Stomach smooth muscle (tissue), 2 donors: ENCODE data around the gene TMEM205.
"Not testable (repeated sequence)": the region's sequence is repeated elsewhere in the genome, so short reads cannot be mapped to it uniquely, and the experiment has no call there.

Source experiments
- H3K27ac ChIP-seq: one replicate; pipeline ENCODE4 v1.7.0; 2013; ENCODE audit warnings: mild to moderate bottlenecking, low read length, inconsistent platforms
- H3K27me3 ChIP-seq, 2 donors: one replicate each; pipeline ENCODE4 v1.7.0; 2013; ENCODE audit warnings: low read length in 2 of 2; ENCODE audit not compliant: insufficient read depth in 2 of 2, control insufficient read depth in 1 of 2
- H3K36me3 ChIP-seq, 2 donors: one replicate each; pipeline ENCODE4 v1.7.0; 2013; ENCODE audit warnings: low read length in 2 of 2; ENCODE audit not compliant: control insufficient read depth in 2 of 2, insufficient read depth in 2 of 2
- H3K4me1 ChIP-seq: one replicate; pipeline ENCODE4 v1.7.0; 2013; ENCODE audit warnings: low read length; ENCODE audit not compliant: control insufficient read depth, insufficient read depth
- H3K4me3 ChIP-seq, 2 donors: one replicate each; pipeline ENCODE4 v1.7.0; 2013; ENCODE audit warnings: low read length in 2 of 2
- H3K9ac ChIP-seq, 2 donors: one replicate each; pipeline ENCODE4 v1.7.0; 2013; ENCODE audit warnings: low read length in 2 of 2, mild to moderate bottlenecking in 1 of 2
- H3K9me3 ChIP-seq, 2 donors: one replicate each; pipeline ENCODE4 v1.7.0; 2013; ENCODE audit warnings: low read length in 2 of 2; ENCODE audit not compliant: control insufficient read depth in 2 of 2
- donor health status: healthy.
- donor health status: Pancreatic carcinoma.

The TMEM205 gene

DNA sequence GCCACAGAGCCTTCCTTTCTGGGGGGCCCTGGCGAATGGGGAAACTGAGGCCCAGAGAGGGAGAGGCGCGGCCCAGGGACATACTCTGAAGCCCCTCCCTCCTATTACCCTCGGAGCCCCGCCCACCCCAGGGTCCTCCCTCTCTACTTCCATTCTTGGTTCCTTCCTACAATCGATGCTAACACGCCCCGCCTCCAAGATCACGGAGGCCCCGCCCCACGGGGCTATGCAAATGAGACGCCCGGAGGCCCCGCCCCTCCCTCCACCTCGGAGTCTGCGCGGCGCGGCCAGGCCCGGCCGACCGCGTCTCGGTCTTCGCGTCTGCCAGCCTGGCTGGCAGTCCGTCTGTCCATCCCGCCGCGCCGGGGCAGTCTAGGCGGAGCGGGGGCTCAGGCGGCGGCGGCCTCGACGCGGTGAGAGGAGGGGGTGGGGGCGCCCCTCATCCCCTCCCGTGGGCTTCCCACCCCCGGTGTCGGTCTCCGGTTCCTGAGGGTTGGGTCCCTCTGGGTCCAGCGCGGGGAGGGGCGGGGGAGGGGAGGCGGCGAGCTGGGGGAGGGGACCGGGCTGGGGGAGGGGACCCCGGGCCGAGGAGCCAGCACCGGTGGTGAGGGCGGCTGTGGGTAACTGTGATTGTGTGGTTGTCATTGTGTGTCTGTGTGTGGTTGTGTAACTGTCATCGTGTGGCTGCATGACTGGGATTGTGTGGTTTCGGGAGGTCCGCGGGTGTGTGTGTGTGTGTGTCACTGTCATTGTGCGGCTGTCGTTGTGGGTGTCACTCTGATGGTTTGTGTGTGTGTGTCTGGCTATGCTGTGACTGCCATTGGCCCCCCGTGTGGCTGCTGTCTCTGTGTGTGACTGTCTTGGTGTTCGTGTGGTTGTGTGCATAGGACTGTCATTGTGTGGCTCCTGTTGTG is 9.3 kb upstream of the TMEM205 start, which contains the start of gene PLPPR2:
Gene PLPPR2 (plus strand): TSS at position 273 of the 914 bp plus-strand sequence. CDS start 2,242 bp downstream, outside the sequence.
- Histone ChIP-seq H3K9me3 (no peaks in the 10 kb centered on the region), H3K9ac (peak within 1 kb of the TSS; percentile 66 to 80), H3K27ac (peak within 1 kb of the TSS; percentile 62), H3K27me3 (no peaks in the 10 kb centered on the region), H3K36me3 (peaks cover 7 to 12% of the 10 kb centered on the region in 2 donors), H3K4me1 (peaks cover 13% of the 10 kb centered on the region), H3K4me3 (peak within 1 kb of the TSS; percentile 81 to 88)

GRCh38 chr19:11354102-11354501 is 8.0 kb upstream of the TMEM205 start:
- not testable (repeated sequence) for H3K9me3 ChIP-seq

DNA sequence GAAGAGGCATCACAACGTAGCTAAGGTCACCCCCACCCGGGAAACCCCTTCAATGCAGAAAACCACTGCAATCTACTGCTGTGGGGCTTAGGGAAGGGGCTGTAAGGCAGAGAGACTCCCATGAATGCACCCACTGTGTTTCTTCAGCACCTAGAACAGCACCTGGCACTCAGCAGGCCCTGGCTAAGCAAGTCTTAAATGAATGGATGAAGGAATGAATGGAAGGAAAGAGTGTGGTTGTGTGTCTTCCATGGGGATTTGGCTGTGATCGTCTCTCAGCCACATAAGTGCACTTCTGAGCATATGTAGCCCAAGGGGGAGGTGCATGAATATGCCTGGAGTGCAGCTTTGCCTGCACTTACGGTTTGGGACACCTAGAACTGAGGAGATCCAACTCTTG is 3.1 kb upstream of the TMEM205 start:
- Histone ChIP-seq H3K9ac (no peak overlapping the region), H3K27me3 (no peaks in the 10 kb centered on the region), H3K36me3 (peaks cover 2% of the 10 kb centered on the region in 2 donors), H3K4me3 (no peak overlapping the region), H3K4me1 (peaks cover 25% of the 10 kb centered on the region), H3K27ac (no peak overlapping the region), H3K9me3 (peaks cover 0 to 7% of the 10 kb centered on the region in 2 donors)

More at GRCh38 chr19:11354102-11354501, 8.0 kb upstream of the TMEM205 start:
- H3K27ac ChIP-seq, H3K36me3 ChIP-seq, H3K4me3 ChIP-seq, H3K9ac ChIP-seq, H3K27me3 ChIP-seq: not testable (repeated sequence)
- H3K4me1 ChIP-seq = peaks cover 13% of the 10 kb centered on the region

GRCh38 chr19:11347546-11348039 is 1.5 kb upstream of the TMEM205 start:
- Histone ChIP-seq H3K27me3 (no peaks in the 10 kb centered on the region), H3K4me1 (peaks cover 30% of the 10 kb centered on the region), H3K4me3 (no peak overlapping the region), H3K9me3 (peaks cover 0 to 7% of the 10 kb centered on the region in 2 donors), H3K9ac (no peak overlapping the region), H3K36me3 (peaks cover 2 to 5% of the 10 kb centered on the region in 2 donors), H3K27ac (no peak overlapping the region)

- Histone ChIP-seq H3K4me3 (peak overlapping the region; percentile 87 to 93), H3K27me3 (no peaks in the 10 kb centered on the region), H3K9me3 (peaks cover 0 to 7% of the 10 kb centered on the region in 2 donors), H3K4me1 (peaks cover 30% of the 10 kb centered on the region), H3K9ac (peak overlapping the region; percentile 91 to 93), H3K36me3 (peaks cover 2 to 12% of the 10 kb centered on the region in 2 donors), H3K27ac (peak overlapping the region; percentile 87)
Measured at GRCh38 chr19:11345122-11345803, 805 bp downstream of the TMEM205 start.

- Histone ChIP-seq H3K36me3 (peaks cover 0 to 12% of the 10 kb centered on the region in 2 donors), H3K4me1 (peaks cover 44% of the 10 kb centered on the region), H3K9me3 (no peaks in the 10 kb centered on the region), H3K9ac (no peak overlapping the region), H3K27me3 (no peaks in the 10 kb centered on the region), H3K27ac (no peak overlapping the region), H3K4me3 (no peak overlapping the region)
Measured at GRCh38 chr19:11342429-11342828, 3.6 kb downstream of the TMEM205 start.

DNA sequence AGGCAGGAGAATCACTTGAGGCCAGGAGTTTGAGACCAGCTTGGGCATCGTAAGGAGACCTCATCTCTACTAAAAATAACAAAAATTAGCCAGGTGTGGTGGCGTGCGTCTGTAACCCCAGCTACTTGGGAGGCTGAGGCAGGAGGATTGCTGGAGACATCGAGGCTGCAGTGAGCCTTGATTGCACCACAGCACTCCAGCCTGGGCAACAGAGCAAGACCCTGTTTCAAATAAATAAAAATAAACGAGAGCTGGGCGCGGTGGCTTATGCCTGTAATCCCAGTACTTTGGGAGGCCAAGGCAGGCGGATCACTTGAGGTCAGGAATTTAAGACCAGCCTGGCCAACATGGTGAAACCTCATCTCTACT is 6.0 kb downstream of the TMEM205 start:
- peaks cover 9 to 26% of the 10 kb centered on the region in 2 donors for H3K36me3 ChIP-seq
- H3K9ac ChIP-seq = peak overlapping the region in 1 of 2 donors; percentile 72
- H3K27me3 ChIP-seq, H3K9me3 ChIP-seq: not testable (repeated sequence)
- H3K27ac ChIP-seq = peak overlapping the region; percentile 58
- peaks cover 27% of the 10 kb centered on the region for H3K4me1 ChIP-seq
- H3K4me3 ChIP-seq = peak overlapping the region; percentile 35 to 80

GRCh38 chr19:11339254-11340098 is 6.6 kb downstream of the TMEM205 start, which contains the start of gene RAB3D:
TSS of gene RAB3D (minus strand) at chr19:11339657. CDS start at chr19:11337399, 2,258 bp downstream.
- H3K9me3 ChIP-seq = no peaks in the 10 kb centered on the region
- no peaks in the 10 kb centered on the region for H3K27me3 ChIP-seq
- peaks cover 12 to 29% of the 10 kb centered on the region in 2 donors for H3K36me3 ChIP-seq
- peak within 1 kb of the TSS; percentile 35 to 80 for H3K4me3 ChIP-seq
- H3K9ac ChIP-seq = peak within 1 kb of the TSS; percentile 63 to 72
- H3K4me1 ChIP-seq = peaks cover 23% of the 10 kb centered on the region
- H3K27ac ChIP-seq = peak within 1 kb of the TSS; percentile 58

DNA sequence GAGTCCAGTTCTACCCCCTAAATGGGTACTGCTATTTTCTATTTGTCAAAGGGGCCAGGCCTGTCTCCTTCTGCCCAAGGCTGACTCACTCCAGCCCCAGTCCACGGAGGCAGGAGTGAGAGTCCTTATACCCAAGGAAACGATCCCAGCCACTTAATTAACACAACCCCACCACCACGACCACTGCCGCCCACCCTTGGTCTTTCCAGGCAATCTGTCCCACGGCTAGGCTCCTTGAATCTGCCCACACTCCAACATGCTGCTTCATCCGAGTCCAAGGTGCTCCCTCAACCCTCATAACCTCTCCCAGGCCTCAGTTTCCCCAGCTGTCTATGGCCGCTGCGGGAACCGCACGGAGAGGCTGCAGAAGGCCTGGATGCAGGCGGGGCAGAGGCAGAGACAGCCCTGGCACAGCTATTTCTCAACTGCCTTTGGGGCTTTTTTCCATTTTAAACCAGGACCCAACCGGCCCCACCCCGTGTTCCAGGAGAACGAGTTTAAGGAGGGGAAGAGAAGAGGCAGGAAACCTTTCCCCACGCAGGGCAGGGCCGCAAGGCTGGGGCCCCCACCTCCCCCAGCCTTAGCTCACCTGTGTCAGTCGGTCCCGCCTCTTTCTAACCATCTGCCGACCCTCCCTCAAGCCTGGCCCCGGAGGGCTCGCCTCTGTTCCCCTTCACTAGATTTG is 7.4 kb downstream of the TMEM205 start:
- peak overlapping the region; percentile 58 for H3K27ac ChIP-seq
- peak overlapping the region; percentile 35 to 80 for H3K4me3 ChIP-seq
- H3K36me3 ChIP-seq = peaks cover 17 to 36% of the 10 kb centered on the region in 2 donors
- peaks cover 15% of the 10 kb centered on the region for H3K4me1 ChIP-seq
- H3K9ac ChIP-seq = peak overlapping the region; percentile 63 to 68
- H3K9me3 ChIP-seq = no peaks in the 10 kb centered on the region
- H3K27me3 ChIP-seq = no peaks in the 10 kb centered on the region
